ENCODE results near the gene AAMP.
A peak's percentile ranks its signal among the peaks of the same experiment; 100 is the strongest.

The AAMP gene

GRCh38 chr2:218218268-218219185 lies 51.4 kb downstream of the AAMP start:
- no peak for DNase-seq

- no peak for DNase-seq
Observed at GRCh38 chr2:218217360-218218267, 52.3 kb downstream of the AAMP start.

- DNase-seq = peak; percentile 67
Observed at GRCh38 chr2:218216674-218217359, 53.1 kb downstream of the AAMP start, which contains the start of gene ARPC2. Gene ARPC2, plus strand, starts transcription at chr2:218217189. Its CDS starts 282 bp downstream, at chr2:218217471.

- DNase-seq = peak; percentile 54
Observed at GRCh38 chr2:218216336-218216673, 53.6 kb downstream of the AAMP start.
